GM06990 (cell line): ENCODE results near the gene TPI1.

Source experiments
- DNase-seq: peaks from one replicate; pipeline ENCODE4 v3.0.0-alpha.2; 2011; ENCODE audit not compliant: insufficient read length; ENCODE audit errors: extremely low read depth
- H3K27me3 ChIP-seq: replicated peaks from 2 replicates; pipeline ENCODE4 v1.6.0; 2011; ENCODE audit warnings: low read length; ENCODE audit not compliant: control insufficient read depth, insufficient read depth
- H3K36me3 ChIP-seq: 2 replicates; pipeline ENCODE4 v1.5.1; 2011; ENCODE audit warnings: low read length; ENCODE audit not compliant: control insufficient read depth, insufficient read depth
- H3K4me3 ChIP-seq: replicated peaks from 2 replicates; pipeline ENCODE4 v1.5.1; 2011; ENCODE audit warnings: low read depth, mild to moderate bottlenecking, control low read depth, low read length
- CTCF ChIP-seq: IDR thresholded peaks from 2 replicates; pipeline ENCODE4 v1.5.1; 2011; ENCODE audit warnings: low read length, control low read depth, mild to moderate bottlenecking, inconsistent platforms; ENCODE audit not compliant: insufficient read depth, poor library complexity, severe bottlenecking

Gene TPI1

GRCh38 chr12:6909421-6910145, 42.3 kb downstream of the TPI1 start:
- no peaks in the 10 kb centered on the region for H3K27me3 ChIP-seq
- no peaks in the 10 kb centered on the region for H3K36me3 ChIP-seq
- no peak for TF ChIP-seq CTCF
- no peak for DNase-seq
- H3K4me3 ChIP-seq: no peak overlapping the region

- no peak for TF ChIP-seq CTCF
- Histone ChIP-seq H3K27me3 (no peaks in the 10 kb centered on the region), H3K4me3 (no peak overlapping the region), H3K36me3 (no peaks in the 10 kb centered on the region; the same call in 1 of the 2 replicates)
- DNase-seq: no peak
Observed at GRCh38 chr12:6912164-6912935, 45.0 kb downstream of the TPI1 start.

- no peaks in the 10 kb centered on the region for H3K27me3 ChIP-seq
- peaks cover 2% of the 10 kb centered on the region for H3K36me3 ChIP-seq
- peak within 1 kb of the TSS; percentile 62 for H3K4me3 ChIP-seq
- DNase-seq: peak; percentile 70
- TF ChIP-seq CTCF: no peak
Observed at GRCh38 chr12:6914246-6914946, 47.1 kb downstream of the TPI1 start, which contains the start of gene ENO2. ENO2 (plus strand) TSS chr12:6914580; CDS start chr12:6915833, 1,253 bp downstream.

GRCh38 chr12:6914947-6915788, 47.8 kb downstream of the TPI1 start:
- H3K4me3 ChIP-seq: peak overlapping the region; percentile 62
- H3K36me3 ChIP-seq: peaks cover 2% of the 10 kb centered on the region
- H3K27me3 ChIP-seq: no peaks in the 10 kb centered on the region
- DNase-seq: no peak
- no peak for TF ChIP-seq CTCF

GRCh38 chr12:6915789-6916285, 48.5 kb downstream of the TPI1 start:
- H3K36me3 ChIP-seq: peaks cover 2% of the 10 kb centered on the region
- DNase-seq: no peak
- TF ChIP-seq CTCF: no peak
- H3K4me3 ChIP-seq: peak overlapping the region; percentile 62
- H3K27me3 ChIP-seq: no peaks in the 10 kb centered on the region
